AG04449 (cell line): Measurements from ENCODE around the gene UBE3B.
"Not testable (repeated sequence)": the region's sequence is repeated elsewhere in the genome, so short reads cannot be mapped to it uniquely, and the experiment has no call there.

ENCODE experiments used
- CTCF ChIA-PET: fragments of 350-600 bp; formaldehyde crosslinking; extraction: SDS; loops from one replicate; lab custom pipeline; 2021; ENCODE audit warnings: antibody characterized with exemption; lab: Yijun Ruan, JAX
- POLR2A ChIA-PET: fragments of 400-600, 350-600 bp; formaldehyde crosslinking; extraction: SDS; loops from one replicate; lab custom pipeline; 2020; ENCODE audit warnings: antibody characterized with exemption, inconsistent platforms; lab: Yijun Ruan, JAX
- DNase-seq: peaks from one replicate; pipeline ENCODE4 v3.0.0-alpha.2; 2010; ENCODE audit warnings: low read depth, low spot score
- H3K4me3 ChIP-seq: 2 replicates; pipeline ENCODE4 v1.5.1; 2011; ENCODE audit warnings: low read depth, mild to moderate bottlenecking, control low read depth, low read length
- CTCF ChIP-seq: IDR thresholded peaks from one replicate; pipeline ENCODE4 v1.5.1; 2011; ENCODE audit warnings: mild to moderate bottlenecking, moderate library complexity, low read length, control low read depth, inconsistent platforms; ENCODE audit not compliant: insufficient read depth; ENCODE audit errors: missing control alignments

UBE3B gene

GRCh38 chr12:109477185-109477962 lies at the start of gene UBE3B, which contains the start of gene KCTD10:
TSS of gene UBE3B (plus strand) at chr12:109477634. CDS start at chr12:109483552, 5,918 bp downstream.
TSS of gene KCTD10 (minus strand) at chr12:109477300. CDS start at chr12:109477262, 38 bp downstream.
- POLR2A ChIA-PET: interaction anchor here (0.8 to 2.6 kb wide), 6 partner anchors 15 to 49 kb away, joined by 3 to 23 read pairs (median 4); no protein-coding TSS in a partner anchor
- no peak for DNase-seq
- peak within 1 kb of the TSS; percentile 95 for H3K4me3 ChIP-seq
- CTCF ChIA-PET: interaction anchor here (1.0 to 10.7 kb wide), 8 partner anchors 10 to 52 kb away, joined by 3 to 199 read pairs (median 4); no protein-coding TSS in a partner anchor
- no peak for TF ChIP-seq CTCF

- DNase-seq: no peak
- peak; percentile 95 for TF ChIP-seq CTCF
- ChIA-PET POLR2A (interaction anchor here (0.6 kb wide), 1 partner anchor 49 kb away, joined by 5 read pairs; the partner anchor contains the start of genes KCTD10 and UBE3B), CTCF (interaction anchor here (0.5 to 9.8 kb wide), 52 partner anchors 9 to 866 kb away, joined by 3 to 199 read pairs (median 4); partner anchors contain the start of genes ISCU, KCTD10 and UBE3B)
- H3K4me3 ChIP-seq: no peak overlapping the region
Observed at GRCh38 chr12:109428037-109428629, 49.3 kb upstream of the UBE3B start.

GRCh38 chr12:109428804-109429203 lies 48.6 kb upstream of the UBE3B start:
- POLR2A ChIA-PET, DNase-seq, H3K4me3 ChIP-seq: not testable (repeated sequence)
- CTCF ChIA-PET: interaction anchor here (0.7 to 9.8 kb wide), 38 partner anchors 10 to 416 kb away, joined by 3 to 199 read pairs (median 5); partner anchors contain the start of genes KCTD10 and UBE3B

GRCh38 chr12:109430244-109430643 lies 47.2 kb upstream of the UBE3B start:
- no peak overlapping the region for H3K4me3 ChIP-seq
- no peak for DNase-seq
- no peak for TF ChIP-seq CTCF
- POLR2A ChIA-PET: interaction anchor here (0.5 kb wide), 1 partner anchor 44 kb away, joined by 5 read pairs; no protein-coding TSS in a partner anchor
- CTCF ChIA-PET: interaction anchor here (0.6 to 9.8 kb wide), 15 partner anchors 11 to 347 kb away, joined by 3 to 199 read pairs (median 4); partner anchors contain the start of genes KCTD10 and UBE3B

GRCh38 chr12:109432431-109432830 lies 45.0 kb upstream of the UBE3B start:
- no peak for TF ChIP-seq CTCF
- no peak for DNase-seq
- ChIA-PET CTCF (interaction anchor here (0.6 to 9.8 kb wide), 22 partner anchors 11 to 343 kb away, joined by 3 to 199 read pairs (median 6); partner anchors contain the start of genes KCTD10, MMAB, MVK and UBE3B), POLR2A (no interaction called here)
- no peak overlapping the region for H3K4me3 ChIP-seq

GRCh38 chr12:109432842-109433304 lies 44.6 kb upstream of the UBE3B start:
- POLR2A ChIA-PET: no interaction called here
- DNase-seq: peak; percentile 24
- CTCF ChIA-PET: interaction anchor here (0.6 to 9.8 kb wide), 31 partner anchors 11 to 347 kb away, joined by 3 to 199 read pairs (median 5); partner anchors contain the start of genes KCTD10, MMAB, MVK and UBE3B
- TF ChIP-seq CTCF: peak; percentile 93
- no peak overlapping the region for H3K4me3 ChIP-seq
